Anterior cingulate cortex (tissue), 58 donors: ENCODE data around the gene P2RX1.

Source experiments
- DNase-seq, 58 donors: peaks; one replicate each; lab custom pipeline; 2025; lab: John Stamatoyannopoulos, UW

Gene P2RX1

DNA sequence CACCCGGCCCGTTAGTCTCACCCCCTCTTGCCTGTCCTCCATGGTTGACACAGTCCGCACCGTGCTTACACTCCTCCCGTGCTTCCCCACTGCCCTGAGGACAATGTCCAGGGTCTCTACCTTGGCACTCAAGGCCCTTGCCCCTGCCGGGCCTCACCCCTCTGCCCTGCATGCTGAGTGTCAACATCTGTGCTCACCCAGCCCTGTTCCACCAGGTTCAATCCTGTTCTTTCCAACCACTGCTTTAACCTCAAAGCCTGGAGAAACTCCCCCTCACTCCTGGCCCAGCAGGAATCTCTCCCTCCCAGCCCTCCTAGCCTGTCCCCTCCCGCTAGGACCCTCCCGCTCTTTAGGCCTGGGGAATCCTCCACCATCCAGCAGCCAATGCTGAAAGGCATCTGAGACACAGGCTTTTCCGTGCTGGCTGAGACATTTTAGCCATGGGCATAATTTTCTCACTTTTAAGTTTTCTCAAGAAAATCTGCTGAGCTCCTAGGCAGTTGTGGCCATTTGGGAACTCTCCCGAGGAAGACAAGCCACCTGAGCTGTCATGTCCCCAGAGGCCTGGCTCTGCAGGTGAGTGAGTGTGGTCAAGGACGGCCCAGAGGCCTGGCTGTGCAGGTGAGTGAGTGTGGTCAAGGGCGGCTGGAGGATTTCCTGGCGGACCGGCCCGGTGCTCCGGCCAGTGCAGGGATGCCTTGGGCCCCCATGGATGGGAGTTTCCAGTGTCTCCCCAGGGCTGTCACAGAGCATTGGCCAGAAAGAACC, 10.8 kb upstream of the P2RX1 start:
- no peak for DNase-seq

DNA sequence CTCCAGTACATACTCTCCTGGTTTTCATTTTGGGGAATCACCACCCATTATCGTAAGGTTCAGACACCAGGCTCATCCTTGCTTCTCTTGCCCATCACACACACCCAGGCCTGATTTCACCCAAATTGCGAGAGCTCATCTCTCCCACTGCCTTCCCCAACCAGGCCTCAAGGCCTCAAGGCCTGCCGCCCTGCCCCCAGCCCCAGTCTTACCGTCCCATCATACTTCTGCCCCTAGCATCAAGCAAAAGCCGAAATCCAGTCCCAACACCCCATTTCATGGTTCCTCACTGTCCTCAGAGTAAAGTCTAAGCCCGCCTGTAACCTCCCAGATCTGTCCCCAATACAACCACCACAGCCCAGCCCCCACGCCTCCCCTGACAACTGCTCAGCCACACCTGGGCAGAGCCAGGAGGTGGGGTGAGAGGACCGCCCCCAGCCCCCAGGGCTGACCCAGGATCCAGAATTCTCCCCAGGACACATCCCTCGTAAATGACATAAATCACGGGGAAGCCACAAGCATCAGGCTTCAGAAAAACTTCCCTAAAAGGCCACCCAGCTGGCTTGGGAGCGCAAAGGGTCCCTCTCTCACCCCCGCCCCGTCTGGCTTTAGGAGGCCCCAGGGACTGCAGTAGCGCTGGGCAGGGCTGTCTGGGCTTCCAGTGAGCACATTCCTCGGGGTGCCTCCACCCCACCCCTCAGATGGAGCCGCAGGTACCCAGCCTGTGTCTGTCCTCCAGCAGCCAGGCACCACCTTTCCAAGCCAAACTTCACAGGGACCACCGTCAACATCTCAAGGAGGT, 9.6 kb upstream of the P2RX1 start:
- DNase-seq = no peak

DNA sequence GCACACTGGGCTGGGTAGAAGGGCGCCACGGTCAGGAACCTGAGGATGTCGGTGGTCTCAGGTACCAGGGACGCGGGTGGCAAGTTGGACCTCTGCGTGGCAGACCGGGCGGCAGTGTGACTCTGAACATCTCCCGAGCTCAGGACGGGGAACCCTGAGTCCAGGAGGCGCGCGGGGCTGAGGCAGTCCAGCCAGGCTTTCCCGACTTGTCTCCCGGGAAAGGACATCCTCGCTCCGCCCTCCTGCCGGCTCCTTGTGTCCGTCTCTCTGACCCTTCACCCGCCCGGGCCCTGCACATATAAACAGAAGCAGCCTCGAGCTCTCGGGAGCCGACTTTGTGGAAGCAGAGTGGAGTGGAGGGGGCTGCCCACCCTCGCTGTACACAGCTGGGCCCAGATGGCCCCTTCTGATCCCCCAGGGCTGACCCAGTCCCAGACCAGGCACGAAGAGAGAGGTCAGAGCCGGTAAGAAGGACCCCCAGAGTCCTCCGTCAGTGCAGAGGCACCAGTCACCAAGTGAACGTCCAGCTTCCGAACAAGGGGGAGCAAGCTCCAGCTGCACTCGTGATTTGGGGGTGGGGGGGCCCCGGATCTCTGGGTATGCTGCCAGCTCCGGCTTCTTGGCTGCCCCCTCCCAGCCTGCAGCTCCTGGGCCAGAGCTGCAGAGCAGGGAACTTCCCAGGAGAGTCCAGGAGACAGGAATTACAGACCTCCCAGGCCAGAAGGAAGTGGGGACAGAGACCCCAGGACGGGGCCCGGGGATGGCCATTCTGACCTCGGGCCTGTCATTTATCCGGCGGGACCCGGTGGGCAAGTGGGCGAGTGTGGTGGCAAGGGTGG, 8.5 kb upstream of the P2RX1 start:
- no peak for DNase-seq

DNA sequence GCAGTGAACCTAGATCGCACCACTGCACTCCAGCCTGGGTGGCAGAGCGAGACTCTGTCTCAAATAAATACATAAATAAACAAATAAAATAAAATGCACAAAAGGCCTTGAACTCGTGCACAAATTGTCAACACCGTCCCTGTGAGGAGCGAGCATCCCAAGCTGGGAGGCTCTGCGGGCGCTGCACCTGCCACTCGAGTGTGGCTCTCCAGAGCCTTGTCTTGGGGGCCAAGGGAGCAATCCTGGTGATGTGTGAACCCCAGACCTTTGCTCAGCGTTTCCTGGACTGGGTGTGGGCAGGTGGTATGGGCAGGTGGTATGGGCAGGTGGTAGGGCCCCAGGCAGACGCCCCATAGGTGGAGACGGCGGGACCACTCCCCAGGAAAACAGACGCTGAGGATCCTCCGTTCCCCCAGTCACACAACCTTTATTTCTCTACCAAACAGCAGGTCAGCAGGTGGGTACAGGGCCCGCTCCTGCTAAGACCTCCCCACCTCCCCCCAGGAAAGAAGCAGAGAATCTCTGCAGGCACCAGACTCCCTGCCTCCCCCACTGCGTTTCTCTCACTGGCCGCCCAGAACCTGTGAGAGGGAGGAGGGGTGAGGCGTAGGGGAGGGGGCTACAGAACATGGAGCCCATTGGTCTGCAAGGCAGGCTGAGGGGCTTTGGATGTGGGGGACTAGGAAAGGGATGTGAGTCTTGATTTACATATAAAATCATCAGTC, 7.4 kb upstream of the P2RX1 start:
- no peak for DNase-seq

DNA sequence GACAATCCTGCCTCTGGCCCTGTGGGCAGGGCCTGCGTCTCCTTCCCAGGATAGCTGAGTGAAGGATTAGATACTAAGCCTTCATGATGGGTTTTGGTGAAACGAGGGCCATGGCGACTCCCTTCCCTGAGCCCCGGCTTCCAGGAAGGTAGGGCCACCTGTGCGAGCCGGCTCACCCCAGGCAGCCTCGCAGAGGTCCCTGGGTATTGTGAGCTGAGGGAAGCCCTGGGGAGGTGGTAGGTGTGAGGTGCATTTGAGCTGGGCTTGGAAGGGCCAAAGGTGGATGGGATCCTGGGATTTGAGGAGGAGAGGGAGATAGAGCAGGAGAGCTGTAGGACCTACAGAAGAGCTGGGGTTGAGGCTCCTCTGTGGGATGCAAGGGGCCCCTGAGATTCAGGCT, 6.5 kb upstream of the P2RX1 start:
- no peak for DNase-seq

DNA sequence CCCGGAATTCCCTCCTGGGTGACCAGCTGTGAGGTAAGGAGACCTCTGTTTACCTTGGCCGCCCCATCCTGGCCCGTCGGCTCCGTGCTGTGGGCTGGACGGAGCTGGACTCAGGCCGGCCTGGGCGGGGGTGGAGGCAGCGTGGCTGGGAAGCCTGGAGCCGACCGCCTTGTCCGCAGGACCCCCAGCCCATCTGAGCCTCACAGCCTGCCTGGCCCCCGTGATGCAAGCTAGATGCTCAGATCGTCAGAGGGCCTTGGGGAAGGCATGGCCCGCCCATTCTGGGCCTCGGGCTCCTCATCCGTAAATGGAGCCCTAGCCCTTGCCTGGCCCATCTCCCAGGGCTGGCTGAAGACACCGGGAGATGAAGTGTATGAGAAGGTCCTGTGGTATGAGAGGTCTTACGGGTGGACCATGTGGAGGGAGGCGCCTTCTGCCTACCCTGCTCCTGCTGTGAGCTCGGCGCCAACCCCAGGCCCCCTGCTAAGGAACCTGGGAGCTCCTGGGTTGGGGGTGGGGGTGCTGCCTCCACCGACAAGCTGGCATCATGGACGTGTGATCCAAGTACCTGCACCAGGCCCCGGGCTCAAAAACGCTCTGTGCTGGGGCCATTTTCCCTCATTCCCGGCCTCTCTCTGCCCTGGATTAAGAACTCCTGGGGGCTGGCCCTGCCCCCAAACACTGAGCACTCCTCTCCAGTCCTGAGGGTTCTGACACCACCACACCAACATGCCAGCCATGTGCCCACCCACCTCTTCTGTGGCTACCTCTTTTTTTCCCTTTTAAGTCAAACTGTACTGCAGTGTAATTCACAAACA, 5.4 kb upstream of the P2RX1 start:
- DNase-seq = no peak

DNA sequence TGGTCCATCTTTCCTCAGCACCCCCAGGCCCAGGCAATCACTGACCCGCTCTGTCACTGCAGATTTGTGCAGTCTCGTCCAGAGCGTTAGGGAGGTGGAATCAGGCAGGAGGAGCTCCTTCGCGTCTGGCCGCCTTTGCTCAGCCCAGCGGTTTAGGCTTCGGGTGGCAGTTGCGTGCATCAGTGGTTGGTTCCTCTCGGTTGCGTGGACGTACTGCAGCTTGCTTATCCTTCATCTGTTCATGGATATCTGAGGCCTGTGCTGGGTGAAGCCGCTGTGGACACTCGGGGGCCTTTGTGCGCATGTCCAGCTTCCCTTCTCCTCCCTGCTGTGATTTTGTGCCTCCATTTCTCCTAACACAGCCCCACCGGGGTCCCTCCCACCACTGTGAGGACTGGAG, 4.7 kb upstream of the P2RX1 start:
- DNase-seq = no peak

DNA sequence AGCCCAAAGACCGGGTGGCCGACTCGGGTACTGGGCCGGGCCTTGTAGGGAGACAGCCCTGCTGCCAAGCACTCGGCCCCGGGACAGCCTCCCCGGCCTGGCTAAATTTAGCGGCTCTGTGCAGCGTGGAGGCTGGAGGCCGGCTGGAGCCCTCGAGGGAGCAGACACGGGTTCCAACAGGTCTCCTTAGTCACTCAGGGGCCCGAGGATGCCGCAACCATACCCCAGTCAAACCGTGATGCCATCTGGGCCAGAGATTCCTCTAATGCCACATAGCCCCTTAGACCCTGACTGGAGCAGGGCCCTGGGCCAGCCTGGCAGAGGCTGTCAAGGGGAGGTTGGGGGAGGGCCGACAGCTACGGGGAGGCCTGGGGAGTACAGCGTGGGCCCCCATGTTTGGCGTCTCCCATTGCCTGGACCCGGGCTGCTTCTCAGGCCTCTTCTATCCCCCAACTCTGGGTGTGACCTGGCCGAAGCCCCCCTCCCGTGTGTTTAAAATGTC, 2.9 kb upstream of the P2RX1 start:
- DNase-seq = no peak

DNA sequence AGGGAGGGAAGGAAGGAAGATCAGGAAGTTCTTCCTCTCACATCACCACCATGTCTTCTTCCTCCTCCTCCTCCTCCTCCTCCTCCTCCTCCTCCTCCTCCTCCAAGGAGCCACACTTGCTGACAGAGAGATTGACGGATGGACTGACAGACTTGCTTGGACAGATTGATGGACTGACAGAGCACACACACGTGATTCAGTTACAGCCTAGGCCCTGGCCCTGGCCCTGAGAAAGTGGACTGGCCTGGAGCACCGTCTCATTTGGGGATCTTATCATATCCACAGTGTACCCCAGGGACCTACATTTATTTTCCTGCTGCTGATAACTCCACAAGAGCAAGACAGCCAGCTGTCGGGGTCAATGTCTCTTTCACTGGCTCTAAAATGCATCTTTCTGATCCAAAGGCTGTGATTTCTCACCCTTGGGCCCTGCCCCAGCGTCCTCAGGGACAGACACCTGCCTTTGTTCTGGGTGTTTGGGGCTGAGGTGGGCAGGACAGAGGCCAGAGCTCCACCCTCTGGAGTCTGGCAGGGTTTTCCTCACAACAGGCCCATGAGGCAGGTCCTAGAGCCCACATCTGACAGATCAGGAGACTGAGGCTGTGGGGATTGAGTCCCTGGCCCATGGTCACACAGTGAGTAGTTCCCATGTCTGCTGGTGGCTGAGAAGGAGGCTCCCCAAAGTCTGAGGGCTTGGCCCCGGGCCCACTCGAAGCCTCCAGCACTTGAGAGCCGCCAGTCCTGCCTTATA, 2.3 kb upstream of the P2RX1 start:
- DNase-seq = no peak

DNA sequence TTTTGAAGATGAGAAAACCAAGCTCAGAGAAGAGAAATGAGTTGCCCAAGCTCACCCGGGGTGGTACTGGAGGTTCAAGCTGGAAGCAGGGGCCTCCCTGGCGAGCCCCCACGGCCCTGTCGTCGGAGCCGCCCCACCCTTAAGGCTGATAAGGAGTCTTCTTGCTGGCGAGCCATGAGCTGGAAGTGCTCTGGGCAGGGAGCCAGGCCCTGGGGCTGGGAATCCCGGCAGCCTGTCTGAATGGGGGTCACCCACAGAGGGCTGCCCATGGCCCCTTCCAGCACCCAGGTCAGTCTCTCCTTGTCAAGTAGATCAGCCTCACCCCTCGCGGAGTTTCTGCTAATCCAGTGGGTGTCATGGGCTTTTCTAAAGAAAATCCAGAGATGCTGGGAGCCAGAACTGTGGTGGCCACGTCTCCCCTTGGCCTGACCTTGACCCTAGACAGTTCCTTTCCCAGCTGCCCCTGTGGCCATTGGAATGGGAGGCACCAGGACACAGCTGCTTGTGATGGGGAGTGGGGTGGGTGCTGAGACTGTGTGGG, 1.2 kb upstream of the P2RX1 start:
- DNase-seq = no peak

DNA sequence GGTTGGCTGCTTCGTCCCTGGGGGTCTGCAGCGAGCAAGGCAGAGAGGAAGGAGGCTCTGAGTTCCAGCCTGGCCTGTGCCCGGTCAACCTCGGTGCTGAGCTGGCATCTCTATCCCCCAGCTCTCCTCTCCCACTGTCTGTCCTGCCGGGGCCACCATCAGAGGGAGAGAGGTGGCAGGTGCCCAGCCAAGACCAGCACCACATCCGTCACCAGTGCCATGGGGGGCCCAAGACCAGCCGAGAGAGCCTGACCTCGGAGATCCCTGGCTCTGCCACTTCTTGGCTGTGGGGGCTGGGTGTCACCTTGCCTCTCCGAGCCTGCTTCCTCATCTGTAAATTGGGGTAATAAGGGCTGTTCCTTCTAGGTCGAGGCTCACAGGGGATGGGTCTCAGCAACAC, 560 bp upstream of the P2RX1 start:
- DNase-seq = no peak

DNA sequence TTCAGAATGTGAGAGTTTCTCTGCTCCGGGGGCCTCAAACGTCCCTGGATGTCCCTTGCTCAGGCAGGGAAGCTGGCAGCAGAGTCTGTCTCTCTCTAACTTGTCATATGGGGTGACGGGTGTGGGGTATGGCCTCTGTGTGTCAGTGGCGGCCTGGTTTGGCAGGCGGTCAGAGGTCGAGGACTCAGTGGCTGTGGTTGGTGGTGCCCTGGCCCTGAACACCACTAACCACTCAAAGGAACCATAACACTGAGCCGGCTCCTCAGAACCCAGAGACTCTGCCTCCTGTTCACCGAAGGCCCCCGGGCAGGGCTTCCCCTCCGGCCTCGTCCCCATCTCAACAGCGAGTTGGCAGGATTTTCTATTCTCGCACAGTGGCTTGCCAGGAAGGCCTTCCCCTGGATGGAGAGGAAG, 677 bp downstream of the P2RX1 start:
- no peak for DNase-seq

DNA sequence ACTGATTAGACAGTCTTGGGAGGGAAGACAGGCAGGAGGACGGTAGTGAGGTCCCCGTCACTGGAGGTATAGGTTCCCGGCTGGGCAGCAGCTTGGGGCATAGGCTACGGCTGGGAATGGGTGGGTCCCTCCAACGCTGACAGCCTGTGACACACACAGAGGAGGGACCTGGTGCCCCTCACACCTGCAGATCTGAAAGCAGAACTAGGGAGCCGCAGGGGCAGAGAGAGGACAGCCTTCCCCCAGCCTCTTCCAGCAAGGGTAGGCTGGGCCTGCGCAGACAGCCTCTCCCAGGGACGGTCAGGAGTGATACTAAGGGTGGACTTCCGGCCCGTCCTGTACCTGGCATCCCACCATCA, 2.0 kb downstream of the P2RX1 start:
- DNase-seq = no peak

DNA sequence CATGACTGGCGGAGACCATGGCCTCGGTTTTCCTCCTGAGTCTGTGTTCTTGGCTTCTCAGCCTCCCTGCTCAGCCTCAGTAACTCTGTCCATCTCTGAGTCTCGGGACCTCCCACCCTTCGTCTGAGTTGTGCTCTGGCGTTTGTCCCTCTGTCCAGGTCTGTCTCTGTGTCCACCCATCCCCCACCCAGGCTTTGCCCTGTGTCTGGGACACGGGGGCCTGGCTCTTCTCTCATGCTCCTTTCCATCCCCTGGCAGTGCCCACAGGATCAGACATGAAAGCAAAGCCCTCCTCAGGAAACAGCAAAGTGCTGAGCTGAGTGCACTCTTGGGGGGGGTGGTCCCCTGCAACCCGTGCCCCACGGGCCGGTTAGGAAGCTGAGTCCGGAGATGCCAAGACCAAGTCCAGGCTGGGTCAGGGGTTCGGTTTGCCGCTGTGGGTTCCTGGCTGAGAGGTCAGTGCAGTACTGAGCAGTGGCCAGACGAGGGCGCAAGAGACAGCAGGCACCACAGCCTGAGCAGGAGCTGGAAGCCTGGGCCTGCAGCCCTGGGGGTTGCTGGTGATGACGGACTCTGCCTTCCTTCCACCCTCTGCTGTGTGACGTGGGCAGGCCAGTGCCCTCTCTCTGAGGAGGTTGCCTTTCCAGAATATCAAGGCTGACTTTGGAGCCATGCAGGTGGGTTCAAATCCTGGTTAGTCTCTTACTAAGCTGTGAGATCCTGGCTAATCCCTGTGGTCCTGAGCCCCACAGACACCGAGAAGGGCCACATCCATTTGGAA, 2.5 kb downstream of the P2RX1 start:
- DNase-seq = peak in 56 of 58 donors; percentile 25 to 86 (median 62)

DNA sequence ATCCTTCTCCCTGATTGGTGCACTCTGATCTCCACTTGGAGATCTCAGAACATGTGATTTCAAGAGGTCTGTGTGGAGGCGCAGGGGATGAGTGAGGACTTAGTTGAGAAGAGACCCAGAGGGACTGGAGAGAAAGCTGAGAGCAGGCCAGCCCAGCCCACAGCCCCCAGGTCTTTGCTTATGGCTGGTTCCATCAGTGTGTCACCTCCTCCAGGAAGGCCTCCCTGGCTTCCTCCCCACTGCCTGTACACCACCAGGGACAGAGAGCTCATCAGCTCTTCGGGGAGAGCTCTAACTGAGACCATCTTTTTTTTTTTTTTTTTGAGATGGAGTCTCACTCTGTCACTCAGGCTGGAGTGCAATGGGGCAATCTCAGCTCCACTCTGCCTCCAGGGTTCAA, 3.4 kb downstream of the P2RX1 start:
- no peak for DNase-seq

DNA sequence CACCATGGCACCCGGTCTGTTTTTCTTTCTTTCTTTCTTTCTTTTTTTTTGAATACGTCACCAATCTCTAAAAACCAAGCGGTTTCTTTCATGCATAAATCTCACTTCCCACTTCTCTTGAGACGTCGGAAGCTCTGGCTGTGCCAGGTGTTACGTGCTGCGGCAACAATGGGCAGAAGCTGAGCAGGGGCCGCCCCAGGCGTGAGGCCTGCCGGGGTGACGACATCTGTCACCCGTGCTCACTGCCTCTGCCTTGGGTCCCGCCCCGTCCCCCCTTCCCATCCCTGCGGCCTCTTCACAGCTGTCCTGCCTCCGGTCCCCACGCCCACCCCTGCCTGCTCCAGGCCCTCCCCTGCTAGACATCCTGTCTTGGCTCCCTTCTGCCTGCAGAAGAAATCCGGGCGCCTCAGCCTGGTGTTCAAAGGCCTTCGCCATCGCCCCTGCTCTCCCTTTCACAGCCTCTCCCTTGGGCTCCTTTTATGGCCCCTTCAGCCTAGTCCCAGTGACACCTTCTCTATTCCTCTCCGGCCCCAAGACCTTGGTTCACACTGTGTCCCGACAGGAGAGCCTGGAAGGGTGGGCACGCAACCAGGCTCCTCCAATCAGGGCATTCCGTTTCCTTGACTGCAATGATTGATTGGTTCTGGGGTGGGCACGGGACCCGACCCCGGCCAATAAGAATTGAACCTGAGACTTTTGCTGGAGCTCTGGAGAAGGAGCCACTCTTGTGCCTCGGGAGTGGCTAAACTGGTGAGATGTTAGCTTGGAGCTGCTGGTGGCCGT, 4.8 kb downstream of the P2RX1 start:
- DNase-seq = no peak
